Measurements from ENCODE around the gene YWHAH. TPM values are rescaled to one million over a fixed set of nuclear protein-coding genes. Genes with fewer than 3 reads are reported as not detected.

The YWHAH gene
- total RNA-seq, 4 donors from 2014 or later = 93.0 to 111 (median 103) TPM

- TF ChIP-seq POLR2A (IDR thresholded peaks at IDR 0.05) = no peak
- TF ChIP-seq, protein P1, sequence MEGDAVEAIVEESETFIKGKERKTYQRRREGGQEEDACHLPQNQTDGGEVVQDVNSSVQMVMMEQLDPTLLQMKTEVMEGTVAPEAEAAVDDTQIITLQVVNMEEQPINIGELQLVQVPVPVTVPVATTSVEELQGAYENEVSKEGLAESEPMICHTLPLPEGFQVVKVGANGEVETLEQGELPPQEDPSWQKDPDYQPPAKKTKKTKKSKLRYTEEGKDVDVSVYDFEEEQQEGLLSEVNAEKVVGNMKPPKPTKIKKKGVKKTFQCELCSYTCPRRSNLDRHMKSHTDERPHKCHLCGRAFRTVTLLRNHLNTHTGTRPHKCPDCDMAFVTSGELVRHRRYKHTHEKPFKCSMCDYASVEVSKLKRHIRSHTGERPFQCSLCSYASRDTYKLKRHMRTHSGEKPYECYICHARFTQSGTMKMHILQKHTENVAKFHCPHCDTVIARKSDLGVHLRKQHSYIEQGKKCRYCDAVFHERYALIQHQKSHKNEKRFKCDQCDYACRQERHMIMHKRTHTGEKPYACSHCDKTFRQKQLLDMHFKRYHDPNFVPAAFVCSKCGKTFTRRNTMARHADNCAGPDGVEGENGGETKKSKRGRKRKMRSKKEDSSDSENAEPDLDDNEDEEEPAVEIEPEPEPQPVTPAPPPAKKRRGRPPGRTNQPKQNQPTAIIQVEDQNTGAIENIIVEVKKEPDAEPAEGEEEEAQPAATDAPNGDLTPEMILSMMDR (IDR thresholded peaks at IDR 0.05) = no peak
- no peak overlapping the region for H3K4me3 ChIP-seq (replicated peaks in 1 of 3)
- WGBS, 2 donors = 92 to 94% methylated on average over 3 of the region's 3 CpGs
- no peak for DNase-seq
- H3K36me3 ChIP-seq = peaks cover 17% of the 10 kb centered on the region in 2 donors
- H3K9me3 ChIP-seq = no peaks in the 10 kb centered on the region
- H3K27me3 ChIP-seq = no peaks in the 10 kb centered on the region
- peaks cover 6 to 44% of the 10 kb centered on the region in 2 donors for H3K4me1 ChIP-seq
- peak overlapping the region in 2 of 3 donors; percentile 19 to 54 for H3K27ac ChIP-seq
- intact Hi-C loops (cut with DNase I) = no loop called here
These were observed 8.9 kb downstream of the YWHAH start for GRCh38 chr22:31953261-31953660.

- no peak for TF ChIP-seq POLR2A (IDR thresholded peaks at IDR 0.05)
- TF ChIP-seq, protein P1 (IDR thresholded peaks at IDR 0.05) = no peak
- intact Hi-C loops (cut with DNase I) = no loop called here
- Histone ChIP-seq H3K36me3 (peaks cover 11 to 17% of the 10 kb centered on the region in 2 donors), H3K27ac (peak overlapping the region; percentile 19 to 73 (median 40)), H3K9me3 (no peaks in the 10 kb centered on the region), H3K4me1 (peaks cover 6 to 44% of the 10 kb centered on the region in 2 donors), H3K27me3 (no peaks in the 10 kb centered on the region), H3K4me3 (replicated peaks in 1 of 3) (no peak overlapping the region)
- DNase-seq = no peak
- 79 to 87% methylated on average over 11 of the region's 11 CpGs for WGBS, 2 donors
These were observed 10.5 kb downstream of the YWHAH start for GRCh38 chr22:31954535-31955523.

- TF ChIP-seq POLR2A (IDR thresholded peaks at IDR 0.05) = no peak
- TF ChIP-seq, protein P1 (IDR thresholded peaks at IDR 0.05) = no peak
- no peaks in the 10 kb centered on the region for H3K9me3 ChIP-seq
- H3K36me3 ChIP-seq = peaks cover 11 to 17% of the 10 kb centered on the region in 2 donors
- DNase-seq = no peak
- peaks cover 6 to 35% of the 10 kb centered on the region in 2 donors for H3K4me1 ChIP-seq
- H3K4me3 ChIP-seq (replicated peaks in 1 of 3) = no peak overlapping the region
- 93 to 97% methylated on average over 12 of the region's 12 CpGs for WGBS, 2 donors
- H3K27ac ChIP-seq = no peak overlapping the region
- intact Hi-C loops (cut with DNase I) = no loop called here
- H3K27me3 ChIP-seq = no peaks in the 10 kb centered on the region
These were observed 12.0 kb downstream of the YWHAH start for GRCh38 chr22:31956360-31956759.

GRCh38 chr22:31957970-31958594, 13.7 kb downstream of the YWHAH start:
- WGBS, 2 donors = 88 to 89% methylated on average over 9 of the region's 9 CpGs
- no peak for DNase-seq
- Histone ChIP-seq H3K9me3 (no peaks in the 10 kb centered on the region), H3K27me3 (no peaks in the 10 kb centered on the region), H3K27ac (no peak overlapping the region), H3K4me3 (replicated peaks in 1 of 3) (no peak overlapping the region), H3K36me3 (peaks cover 11 to 17% of the 10 kb centered on the region in 2 donors), H3K4me1 (peaks cover 6 to 18% of the 10 kb centered on the region in 2 donors)
- intact Hi-C loops (cut with DNase I) = no loop called here
- TF ChIP-seq POLR2A (IDR thresholded peaks at IDR 0.05) = no peak
- TF ChIP-seq, protein P1 (IDR thresholded peaks at IDR 0.05) = no peak

Data from thyroid gland (tissue), 4 donors.